Hematopoietic multipotent progenitor cell treated with erythropoietin and hydrocortisone succinate and interleukin-3 and kit ligand, for 15 days (in vitro differentiated cells): ENCODE data around the gene ANXA9.

Experiments
- DNase-seq: peaks from one replicate; pipeline ENCODE4 v3.0.0-alpha.2; 2015; ENCODE audit warnings: low spot score

Gene ANXA9

DNA sequence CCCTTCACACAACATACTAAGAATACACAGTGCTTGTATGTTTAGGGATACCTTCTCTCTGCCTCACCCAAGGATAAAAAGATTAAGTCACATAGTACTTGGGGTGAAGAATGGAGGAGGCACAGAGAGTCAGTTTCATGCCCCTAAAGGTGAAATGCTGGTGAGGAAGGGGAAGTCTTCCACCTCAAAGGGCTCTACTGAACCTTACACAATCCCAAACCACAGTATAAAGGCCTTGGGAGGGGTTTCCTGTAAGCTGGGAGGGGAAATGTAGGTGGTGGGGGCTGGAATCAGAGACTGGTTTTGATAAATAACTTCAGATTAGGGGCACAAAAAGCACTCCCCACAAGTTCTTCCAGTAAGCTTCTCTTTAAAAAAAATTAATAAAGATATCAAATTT is 21.1 kb downstream of the ANXA9 start:
- DNase-seq = no peak

DNA sequence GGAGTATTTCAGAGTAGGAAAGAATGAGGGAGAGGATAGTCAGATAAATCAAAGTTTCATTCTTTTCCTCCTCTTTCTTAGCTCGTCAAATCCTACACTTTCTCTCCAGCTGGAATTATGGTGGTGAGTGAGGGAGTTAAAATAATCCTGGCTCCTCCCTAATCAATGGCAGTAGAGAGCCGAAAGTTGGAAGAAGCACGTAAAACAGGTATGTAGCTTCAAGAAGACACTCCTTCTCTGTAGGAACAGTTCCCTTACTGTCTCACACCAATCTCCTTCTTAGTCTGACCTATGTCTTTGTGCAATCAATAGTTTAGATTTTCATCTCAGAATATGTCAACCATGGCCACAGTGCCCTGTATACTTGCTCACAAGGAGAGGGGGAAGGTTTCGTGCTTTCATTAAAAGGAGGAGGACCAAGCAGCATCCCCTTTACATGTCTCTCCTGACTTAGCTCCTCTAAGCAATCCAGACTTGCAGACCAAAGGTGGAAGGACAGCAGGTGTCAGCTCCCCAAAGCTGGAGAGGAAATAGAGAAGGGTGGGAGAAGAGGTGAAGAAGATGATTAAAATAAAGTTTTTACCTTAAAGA is 23.7 kb downstream of the ANXA9 start:
- no peak for DNase-seq

DNA sequence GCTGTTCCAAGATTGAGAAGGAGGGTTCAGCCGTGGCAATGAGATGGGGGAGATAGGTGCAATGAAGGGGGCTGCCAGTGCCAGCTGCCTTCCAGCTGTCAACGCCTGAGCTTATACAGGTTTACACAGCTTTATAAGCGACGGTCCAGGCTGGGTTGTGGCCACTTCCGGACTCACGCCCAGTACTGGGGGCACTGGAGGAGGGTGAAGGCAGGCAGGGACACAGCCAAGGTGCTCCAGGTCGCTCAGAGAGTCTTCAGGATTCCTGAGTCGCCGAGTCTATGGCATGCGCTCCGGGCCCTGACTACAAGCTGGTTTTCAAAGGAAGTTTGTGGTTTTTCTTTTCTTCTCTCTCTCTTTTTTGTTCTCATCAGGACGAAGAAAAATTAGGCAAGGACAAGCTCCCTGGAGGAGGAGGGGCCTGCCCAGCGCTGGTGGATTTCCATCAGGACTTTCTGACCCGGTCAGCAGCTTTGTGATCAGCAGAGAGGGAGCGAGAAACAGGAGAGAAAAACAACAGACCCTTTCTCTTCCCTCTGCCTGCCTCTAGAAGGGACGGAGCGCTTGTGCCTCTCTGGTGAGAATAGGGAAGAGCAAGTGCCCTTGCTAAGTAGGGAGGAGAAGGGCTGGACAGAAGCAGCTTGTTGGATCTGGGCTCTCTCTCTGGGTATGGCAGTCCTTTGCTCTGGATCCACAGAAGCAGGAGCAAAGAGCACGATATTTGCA is 24.4 kb downstream of the ANXA9 start, which contains the start of gene MINDY1:
Gene MINDY1, minus strand, starts transcription at position 576 of the 726 bp plus-strand sequence. CDS start 4,285 bp downstream, outside the sequence.
- DNase-seq = peak; percentile 77

DNA sequence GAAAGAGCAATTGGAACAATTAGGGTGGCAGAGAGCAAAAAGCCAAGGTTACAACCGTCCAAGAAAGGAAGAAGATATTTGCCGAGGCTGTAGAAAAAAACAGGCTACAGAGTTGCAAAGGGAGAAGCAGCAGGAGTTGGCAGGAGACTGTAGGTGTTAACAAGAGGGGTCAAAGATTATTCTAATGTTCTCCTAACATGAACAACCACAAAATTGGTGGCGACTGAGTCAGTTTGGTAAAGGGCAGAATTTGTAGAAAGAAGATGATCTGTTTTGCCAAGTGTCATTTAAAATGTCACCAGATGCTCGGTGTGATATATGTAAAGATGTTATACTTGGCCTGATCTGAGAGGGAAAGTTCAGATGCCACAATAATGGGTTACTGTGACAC is 25.8 kb downstream of the ANXA9 start:
- DNase-seq = no peak

DNA sequence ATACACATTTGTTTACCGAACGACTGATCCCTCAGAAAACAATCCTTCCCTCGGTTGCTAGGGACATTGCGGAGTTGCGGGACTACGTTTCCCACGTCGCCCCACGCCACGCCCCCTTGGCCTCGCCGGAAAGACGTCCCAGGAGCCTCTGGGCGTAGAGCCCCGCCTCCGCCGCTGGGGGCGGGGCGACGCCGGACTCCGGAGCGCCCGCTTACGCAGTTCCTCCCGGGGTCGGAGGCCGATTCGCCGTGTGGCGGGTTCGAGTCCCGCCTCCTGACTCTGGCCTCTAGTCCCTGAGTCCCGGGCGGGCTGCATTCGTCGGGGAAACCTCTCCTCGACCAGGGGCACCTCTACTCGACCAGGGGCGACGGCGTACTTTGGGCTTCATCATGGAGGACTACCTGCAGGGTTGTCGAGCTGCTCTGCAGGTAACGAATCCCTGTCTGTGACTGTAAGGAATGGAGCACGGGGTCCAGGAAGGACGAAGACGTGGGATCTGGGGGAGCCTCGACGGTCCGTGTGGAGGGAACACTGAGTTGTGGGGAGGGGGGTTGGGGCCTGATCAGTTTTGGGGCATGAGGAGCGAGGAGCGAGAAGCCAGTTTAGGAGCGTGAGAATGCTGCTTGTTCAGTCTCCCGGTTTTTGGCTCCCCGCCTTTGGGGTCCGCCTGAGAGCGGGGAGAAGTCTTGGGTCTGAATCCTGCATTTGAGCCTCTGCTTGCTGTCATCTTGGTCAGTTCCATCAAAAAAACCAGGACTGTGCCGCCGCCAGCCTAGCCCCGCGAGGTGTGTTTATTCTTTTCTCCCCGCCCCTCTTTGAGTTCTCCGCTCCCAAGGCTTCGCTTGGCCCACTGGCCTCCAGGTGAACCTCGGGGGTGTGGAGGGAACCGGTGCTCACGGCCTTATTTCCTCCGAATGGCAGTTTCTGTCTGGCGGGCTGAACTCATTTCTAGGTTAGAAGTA is 26.4 kb downstream of the ANXA9 start, which contains the start of gene PRUNE1:
Gene PRUNE1, plus strand, starts transcription at position 206 of the 962 bp plus-strand sequence. Its CDS starts 184 bp downstream, at position 390.
- DNase-seq = peak; percentile 97

DNA sequence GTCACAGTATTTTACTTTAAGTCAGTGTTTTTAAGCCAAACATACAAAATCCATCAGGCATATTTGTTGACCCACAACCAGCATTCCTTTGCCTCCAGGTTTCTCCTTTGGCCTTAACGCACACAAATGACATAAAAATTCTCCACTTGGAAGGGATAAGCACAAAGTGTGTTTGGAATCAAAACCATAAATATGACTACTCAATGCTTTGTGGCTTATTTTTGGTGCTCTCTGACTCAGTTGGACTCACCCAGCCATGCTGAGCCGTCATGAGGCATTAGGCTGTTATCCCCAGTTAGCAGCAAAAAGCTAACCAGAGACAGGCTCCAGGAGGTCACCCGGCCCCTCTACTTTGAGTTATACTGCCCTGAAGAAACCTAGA is 27.1 kb downstream of the ANXA9 start:
- no peak for DNase-seq

DNA sequence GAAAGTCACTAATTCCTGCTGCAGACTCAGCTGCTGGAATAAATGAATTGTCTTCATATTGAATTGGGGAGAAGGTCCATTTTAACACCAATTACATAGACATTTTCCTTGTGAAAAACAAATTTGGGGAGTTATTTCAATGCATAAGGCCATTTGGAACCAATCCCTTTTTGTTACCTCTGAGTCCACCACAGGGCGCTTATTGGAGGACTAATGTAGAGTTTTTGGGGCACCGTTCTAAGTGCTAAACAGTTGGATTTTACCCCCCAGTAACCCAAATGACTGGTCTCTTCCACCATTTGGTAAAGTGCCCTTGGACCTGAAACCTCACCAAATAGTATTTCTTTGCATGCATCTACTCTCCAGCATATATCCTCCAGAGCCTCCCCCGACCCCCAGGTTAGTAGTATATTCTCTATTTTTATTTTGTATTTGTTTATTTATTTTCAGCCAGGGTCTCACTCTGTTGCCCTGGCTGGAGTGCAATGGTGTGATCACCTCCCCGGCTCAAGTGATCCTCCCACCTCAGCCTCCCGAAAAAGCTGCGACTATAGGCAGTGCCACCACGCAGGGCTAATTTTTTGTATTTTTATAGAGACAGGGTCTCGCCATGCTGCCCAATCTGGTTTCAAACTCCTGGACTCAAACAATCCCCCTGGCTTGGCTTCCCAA is 27.7 kb downstream of the ANXA9 start:
- DNase-seq = no peak

DNA sequence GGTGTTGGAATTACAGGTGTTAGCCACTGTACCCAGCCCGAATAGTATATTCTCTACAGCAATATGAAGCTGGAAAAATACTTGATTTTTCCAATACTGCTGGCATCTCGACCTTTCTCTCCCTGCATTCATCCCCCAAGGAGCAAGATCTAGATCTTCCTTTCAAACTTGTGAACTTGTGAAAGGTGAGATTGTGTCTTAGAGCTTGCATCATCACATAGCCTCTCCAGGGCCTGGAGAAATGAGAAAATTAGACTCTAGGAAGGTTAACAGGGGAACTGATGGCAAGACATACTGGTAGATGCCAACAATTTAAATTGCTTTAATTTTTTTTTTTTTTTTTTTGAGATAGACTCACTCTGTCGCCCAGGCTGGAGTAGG is 28.2 kb downstream of the ANXA9 start:
- no peak for DNase-seq

DNA sequence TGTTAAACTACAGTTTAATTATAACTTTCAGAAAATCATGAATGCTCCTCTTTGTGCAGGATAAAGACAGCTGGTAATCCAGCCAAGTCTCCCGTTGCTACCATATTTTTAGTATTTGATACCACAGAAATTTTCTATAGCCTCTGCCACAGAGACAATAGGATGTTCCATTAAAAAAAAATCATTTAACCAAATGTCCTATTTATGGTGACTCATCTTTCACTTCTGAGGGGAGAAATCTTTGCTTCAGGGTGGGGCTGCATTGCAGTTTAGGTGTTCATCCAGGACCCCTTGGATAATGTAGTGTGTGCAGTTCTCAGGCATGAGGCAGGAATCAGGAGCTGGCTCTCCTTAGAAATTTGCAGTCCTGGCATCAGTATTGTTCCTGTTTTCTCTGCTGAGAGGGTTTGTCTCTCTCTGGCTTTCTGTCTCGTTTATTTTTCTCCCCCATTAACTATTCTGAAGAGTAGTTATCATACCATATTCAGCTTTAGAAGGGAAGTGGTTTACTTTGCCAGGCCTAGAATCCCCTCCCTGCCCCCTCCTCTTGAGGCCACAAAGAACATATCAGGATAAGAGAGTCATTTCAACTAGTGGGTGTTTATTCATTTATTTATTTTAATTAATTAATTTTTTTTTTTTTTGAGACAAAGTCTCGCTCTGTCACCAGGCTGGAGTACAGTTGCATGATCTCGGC is 29.2 kb downstream of the ANXA9 start:
- no peak for DNase-seq

DNA sequence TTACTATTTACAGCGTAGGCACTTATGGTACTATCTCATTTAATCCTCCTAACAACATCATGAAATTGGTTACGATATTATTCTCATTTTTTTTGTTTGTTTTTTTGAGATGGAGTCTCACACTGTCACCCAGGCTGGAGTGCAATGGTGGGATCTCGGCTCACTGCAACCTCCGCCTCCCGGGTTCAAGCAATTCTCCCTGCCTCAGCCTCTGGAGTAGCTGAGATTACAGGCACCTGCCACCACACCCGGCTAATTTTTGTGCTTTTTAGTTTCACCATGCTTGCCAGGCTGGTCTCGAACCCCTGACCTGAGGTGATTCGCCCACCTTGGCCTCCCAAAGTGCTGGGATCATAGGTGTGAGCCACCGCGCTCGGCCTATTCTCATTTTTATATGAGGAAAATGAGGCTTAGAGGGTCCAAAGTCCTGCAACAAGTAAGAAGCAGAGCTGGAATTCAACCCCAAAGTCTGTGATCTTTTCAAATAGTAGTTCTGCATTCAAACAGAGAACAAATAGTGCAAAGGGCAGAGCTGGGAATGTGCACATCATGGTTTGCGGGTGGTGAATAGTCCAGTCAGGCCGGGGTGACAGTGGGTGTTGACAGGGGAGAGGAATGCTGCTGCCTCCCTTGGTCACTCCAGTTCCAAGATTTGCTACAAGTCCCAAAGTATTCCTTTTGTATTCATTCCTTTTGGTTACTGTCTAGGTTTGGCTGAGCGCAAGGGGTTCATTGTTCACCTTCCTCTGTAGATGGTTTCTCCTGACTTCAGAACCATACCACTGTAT is 30.8 kb downstream of the ANXA9 start:
- DNase-seq = no peak

DNA sequence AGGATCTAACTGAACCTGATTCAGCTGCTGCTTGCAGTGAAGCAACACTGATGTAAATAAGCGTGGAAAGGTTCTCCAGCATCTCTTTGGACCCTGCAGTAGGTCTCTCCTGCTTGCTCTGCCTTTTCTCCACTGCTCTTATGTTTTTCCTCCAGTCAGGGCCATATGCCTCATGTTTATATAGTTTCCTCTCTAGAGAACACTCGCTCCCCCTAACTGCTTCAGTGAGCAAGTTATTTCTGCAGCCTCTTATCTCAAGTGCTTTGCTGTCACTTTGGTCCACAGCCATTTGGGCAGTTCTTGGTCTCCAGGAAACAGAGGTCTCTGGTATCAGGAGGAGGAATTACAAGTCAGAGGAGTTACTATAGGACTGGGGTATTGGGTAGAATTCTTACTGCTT is 31.4 kb downstream of the ANXA9 start:
- DNase-seq = peak; percentile 61

DNA sequence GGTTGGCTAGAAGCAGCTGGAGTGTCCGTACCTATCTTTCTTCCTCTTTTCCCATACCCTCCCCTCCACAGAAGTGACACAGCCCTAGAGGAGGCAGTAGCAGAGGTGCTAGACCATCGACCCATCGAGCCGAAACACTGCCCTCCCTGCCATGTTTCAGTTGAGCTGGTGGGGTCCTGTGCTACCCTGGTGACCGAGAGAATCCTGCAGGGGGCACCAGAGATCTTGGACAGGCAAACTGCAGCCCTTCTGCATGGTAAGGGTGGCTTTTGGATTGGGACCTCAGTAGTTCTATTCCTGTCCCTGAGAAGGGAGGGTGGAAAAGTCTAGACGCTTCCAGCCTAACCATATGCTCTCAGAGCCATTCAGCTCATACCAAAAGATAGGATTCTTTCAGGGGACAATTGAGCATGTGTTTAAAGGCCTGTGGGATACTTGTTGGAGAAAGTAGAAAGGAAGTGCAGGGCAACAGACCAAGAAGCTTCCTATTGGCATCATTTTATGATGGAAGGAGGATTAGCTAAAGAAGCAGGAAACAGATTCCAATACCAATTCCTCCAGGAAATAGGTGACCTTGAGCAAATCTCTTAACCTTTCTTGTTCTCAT is 42.6 kb downstream of the ANXA9 start:
- DNase-seq = peak; percentile 78

DNA sequence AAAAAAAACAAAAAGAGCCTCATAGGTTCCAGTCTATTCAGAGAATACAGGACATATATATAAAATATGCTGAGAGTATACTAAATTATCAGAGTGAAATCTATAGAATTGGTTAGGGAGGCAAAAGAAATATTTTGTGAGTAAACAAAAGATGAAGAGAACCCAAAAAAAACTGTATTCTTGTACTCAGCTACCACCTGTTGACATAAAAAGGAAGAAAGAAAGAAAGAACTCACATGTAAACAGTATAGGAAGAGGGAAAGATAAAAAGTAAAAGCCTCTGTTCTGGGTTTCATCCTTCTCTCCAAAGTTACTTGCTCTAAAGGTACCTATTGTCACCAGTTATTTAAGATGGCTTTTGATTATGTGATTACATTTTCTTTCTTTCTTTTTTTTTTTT is 44.4 kb downstream of the ANXA9 start:
- DNase-seq = no peak

DNA sequence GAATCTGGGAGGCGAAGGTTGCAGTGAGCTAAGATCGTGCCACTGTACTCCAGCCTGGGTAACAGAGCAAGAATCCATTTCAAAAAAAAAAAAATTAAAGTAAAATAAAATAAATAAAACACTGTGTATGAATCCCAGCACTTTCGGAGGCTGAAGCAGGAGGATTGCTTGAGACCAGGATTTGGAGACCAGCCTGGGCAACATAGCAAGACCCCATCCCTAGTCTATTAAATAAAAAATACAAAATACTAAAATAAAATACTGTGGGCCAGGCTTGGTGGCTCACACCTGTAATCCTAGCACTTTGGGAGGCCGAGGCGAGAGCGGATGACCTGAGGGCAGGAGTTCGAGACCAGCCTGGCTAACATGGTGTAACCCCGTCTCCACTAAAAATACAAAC is 50.1 kb downstream of the ANXA9 start:
- no peak for DNase-seq

DNA sequence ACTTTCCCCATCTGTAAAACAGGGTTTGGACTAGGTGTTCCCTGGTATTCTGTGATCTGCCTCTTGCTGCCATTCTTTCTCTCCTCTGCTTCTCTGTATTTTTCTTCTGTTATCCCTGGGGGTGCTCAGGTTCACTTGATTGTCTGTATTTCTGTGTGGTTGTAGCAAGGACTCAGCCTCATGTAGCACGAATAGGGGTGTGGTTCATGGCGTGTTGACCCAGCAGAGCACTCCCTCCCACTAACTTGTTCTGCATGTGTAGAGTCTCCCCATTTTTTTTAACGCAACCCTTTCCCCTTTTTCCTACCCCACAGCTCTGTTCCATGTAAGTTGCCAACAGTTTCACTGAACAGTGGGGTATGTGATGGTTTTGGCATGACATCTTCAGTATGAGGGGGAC is 53.1 kb downstream of the ANXA9 start:
- DNase-seq = no peak

DNA sequence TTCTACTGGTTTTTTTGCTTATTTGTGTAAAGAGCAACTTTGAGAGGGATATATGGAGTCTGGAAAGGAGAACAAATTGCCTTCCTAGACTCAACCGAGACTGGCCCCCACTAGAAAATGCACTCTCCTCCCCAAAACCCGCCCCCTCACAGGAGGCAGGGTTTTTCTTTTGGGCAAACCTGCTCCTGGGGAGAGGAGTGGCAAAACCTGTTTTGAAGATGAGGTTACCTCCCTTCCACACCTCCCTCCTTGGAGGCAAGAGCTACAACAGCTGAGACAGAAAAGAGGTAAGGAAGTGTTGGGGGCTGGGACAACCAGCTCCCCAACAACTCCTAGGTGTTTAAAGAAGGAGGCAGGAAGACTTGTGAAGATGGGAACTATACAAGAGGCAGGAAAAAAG is 54.3 kb downstream of the ANXA9 start, which contains the start of gene BNIPL:
Gene BNIPL, plus strand, starts transcription at position 231 of the 400 bp plus-strand sequence. Its CDS starts 140 bp downstream, at position 371.
- no peak for DNase-seq

DNA sequence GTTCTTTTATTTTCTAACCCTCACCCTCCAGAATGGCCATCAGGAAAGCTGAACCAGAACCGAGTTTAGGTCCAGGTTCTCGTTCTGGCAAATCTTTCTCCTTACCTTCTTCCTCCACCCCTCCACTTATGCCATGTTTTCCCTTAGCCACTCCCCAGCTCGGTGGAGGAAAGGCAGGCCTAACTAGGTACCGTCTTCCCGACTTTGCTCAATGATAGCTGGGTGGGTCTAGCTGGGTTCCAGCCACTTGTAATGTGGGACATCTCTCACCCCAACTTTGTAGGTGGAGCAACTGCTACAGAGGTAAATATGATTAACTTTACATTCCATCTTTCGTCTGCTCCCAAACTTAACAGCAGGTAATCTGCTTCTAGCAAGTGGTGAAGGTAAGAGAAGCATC is 54.9 kb downstream of the ANXA9 start:
- DNase-seq = no peak

DNA sequence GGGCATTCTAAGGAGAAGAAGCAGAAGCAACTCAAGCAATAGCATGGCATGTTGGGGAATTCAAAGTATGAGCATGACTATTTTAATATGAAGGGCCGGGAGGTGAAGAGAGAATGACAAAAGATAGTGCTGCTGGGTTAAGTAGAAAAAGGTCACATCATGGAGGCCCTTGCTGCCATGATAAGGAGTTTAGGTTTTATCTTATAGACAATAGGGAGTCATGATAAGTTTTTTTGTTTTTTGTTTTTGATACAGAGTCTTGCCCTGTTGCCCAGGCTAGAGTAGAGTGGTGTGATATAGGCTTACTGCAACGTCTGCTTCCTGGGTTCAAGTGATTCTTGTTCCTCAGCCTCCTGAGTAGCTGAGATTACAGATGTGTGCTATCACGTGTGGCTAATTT is 57.4 kb downstream of the ANXA9 start:
- no peak for DNase-seq

DNA sequence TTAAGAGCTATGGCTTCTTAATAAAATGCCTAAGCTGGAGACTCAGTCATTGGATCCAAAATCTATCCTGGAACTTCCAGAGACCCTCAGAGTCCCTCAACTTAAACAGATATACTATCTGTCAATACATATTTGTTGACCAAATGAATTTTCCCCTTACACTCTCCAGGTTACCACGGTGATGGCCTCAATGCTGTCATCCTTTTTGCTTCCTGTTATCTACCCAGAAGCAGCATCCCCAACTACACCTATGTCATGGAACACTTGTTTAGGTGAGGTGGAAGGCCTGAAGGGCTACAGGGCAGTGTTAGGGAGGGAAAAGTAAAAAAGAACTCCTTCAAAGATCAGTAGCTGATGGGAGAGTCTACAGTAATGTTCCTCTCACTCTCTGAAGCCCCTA is 61.1 kb downstream of the ANXA9 start:
- no peak for DNase-seq
